A673 (cell line): ENCODE measurements around the gene PRKACG.

Source experiments
- CTCF ChIP-seq: fragments of 300-800, 200-600 bp; sonication (generic); conservative IDR thresholded peaks from 2 replicates; pipeline ENCODE4 v1.5.1; 2017; ENCODE audit warnings: low read depth, mild to moderate bottlenecking, antibody characterized with exemption, low read length, moderate library complexity, mixed read lengths
- EZH2 ChIP-seq: fragments of 200-600 bp; sonication (generic); IDR thresholded peaks from 2 replicates; pipeline ENCODE4 v1.6.1; 2017; ENCODE audit warnings: borderline replicate concordance, low read depth, mild to moderate bottlenecking, mixed read lengths, antibody characterized with exemption, low read length; ENCODE audit not compliant: poor library complexity, severe bottlenecking

GRCh38 chr9:68964765-68965164, 49.1 kb downstream of the PRKACG start:
- TF ChIP-seq CTCF: no peak
- TF ChIP-seq EZH2: no peak
